ENCODE results near the gene TMPRSS9. TPM values are rescaled to one million over a fixed set of nuclear protein-coding genes. Genes with fewer than 3 reads are reported as not detected.
"Not testable (repeated sequence)": the region's sequence is repeated elsewhere in the genome, so short reads cannot be mapped to it uniquely, and the experiment has no call there.

Gene TMPRSS9
- total RNA-seq, 3 donors from 2014 or later: not detected

GRCh38 chr19:2375353-2376121 lies 15.5 kb downstream of the TMPRSS9 start:
- ATAC-seq (peak in 1 of 2 donors; percentile 58), DNase-seq (no peak)
- Mint-ChIP-seq H3K4me1 (ENCODE audit: low read depth) (no peaks in the 10 kb centered on the region), H3K27me3 (ENCODE audit: low read depth) (peaks cover 2% of the 10 kb centered on the region), H3K9me3 (peaks cover 5% of the 10 kb centered on the region), H3K4me3 (no peak overlapping the region), H3K36me3 (ENCODE audit: insufficient read depth) (no peaks in the 10 kb centered on the region)

GRCh38 chr19:2376784-2377519 lies 16.9 kb downstream of the TMPRSS9 start:
- peaks cover 10% of the 10 kb centered on the region for H3K9me3 Mint-ChIP-seq
- no peak overlapping the region for H3K4me3 Mint-ChIP-seq
- DNase-seq (no peak), ATAC-seq (no peak)
- no peaks in the 10 kb centered on the region for H3K4me1 Mint-ChIP-seq (ENCODE audit: low read depth)
- no peaks in the 10 kb centered on the region for H3K36me3 Mint-ChIP-seq (ENCODE audit: insufficient read depth)
- H3K27me3 Mint-ChIP-seq (ENCODE audit: low read depth): peaks cover 2% of the 10 kb centered on the region

- H3K4me3 Mint-ChIP-seq: no peak overlapping the region
Measured at GRCh38 chr19:2380567-2380966, 20.5 kb downstream of the TMPRSS9 start.

DNA sequence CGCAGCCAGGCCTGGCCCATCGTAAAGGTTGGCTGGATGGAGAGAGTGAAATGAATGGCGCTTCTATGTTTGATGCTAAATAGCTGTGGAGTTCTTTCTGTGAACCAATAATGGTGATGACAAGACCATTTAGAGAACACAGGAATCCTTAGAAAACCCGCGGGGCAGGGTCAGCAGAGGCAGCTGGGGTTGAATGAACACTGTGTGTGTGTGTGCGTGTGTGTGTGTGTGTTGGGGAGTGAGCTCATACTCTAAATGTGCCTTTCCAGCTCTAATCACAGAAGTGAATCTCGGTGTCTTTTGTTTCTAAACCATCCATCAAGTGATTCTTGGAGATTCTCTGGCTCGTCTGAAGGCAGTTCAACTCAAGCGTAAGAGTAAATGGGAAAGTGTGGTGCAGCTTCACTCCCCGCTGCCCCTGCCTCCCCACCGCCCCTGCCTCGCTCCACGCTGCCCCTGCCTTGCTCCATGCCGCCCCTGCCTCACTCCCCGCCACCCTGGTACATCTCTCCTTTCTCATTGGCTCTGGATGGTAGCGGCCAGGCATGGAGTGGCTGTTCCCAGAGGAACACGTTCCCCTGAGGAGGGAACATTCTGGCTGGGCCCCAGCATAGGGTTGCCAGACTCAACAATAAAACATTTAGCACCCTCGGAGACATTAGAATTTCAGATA lies 21.2 kb downstream of the TMPRSS9 start:
- no peaks in the 10 kb centered on the region for H3K36me3 Mint-ChIP-seq (ENCODE audit: insufficient read depth)
- no peaks in the 10 kb centered on the region for H3K4me1 Mint-ChIP-seq (ENCODE audit: low read depth)
- no peak overlapping the region for H3K4me3 Mint-ChIP-seq
- H3K27me3 Mint-ChIP-seq (ENCODE audit: low read depth): peaks cover 7% of the 10 kb centered on the region
- peaks cover 10% of the 10 kb centered on the region for H3K9me3 Mint-ChIP-seq
- no peak for ATAC-seq
- no peak for DNase-seq

More at GRCh38 chr19:2380567-2380966, 20.5 kb downstream of the TMPRSS9 start:
- peaks cover 10% of the 10 kb centered on the region for H3K9me3 Mint-ChIP-seq
- no peaks in the 10 kb centered on the region for H3K4me1 Mint-ChIP-seq (ENCODE audit: low read depth)
- no peak for DNase-seq
- peaks cover 7% of the 10 kb centered on the region for H3K27me3 Mint-ChIP-seq (ENCODE audit: low read depth)
- no peaks in the 10 kb centered on the region for H3K36me3 Mint-ChIP-seq (ENCODE audit: insufficient read depth)
- no peak for ATAC-seq

GRCh38 chr19:2382530-2383222 lies 22.6 kb downstream of the TMPRSS9 start:
- Mint-ChIP-seq H3K4me1 (ENCODE audit: low read depth) (no peaks in the 10 kb centered on the region), H3K9me3 (peaks cover 10% of the 10 kb centered on the region), H3K36me3 (ENCODE audit: insufficient read depth) (no peaks in the 10 kb centered on the region), H3K4me3 (no peak overlapping the region), H3K27me3 (ENCODE audit: low read depth) (peaks cover 7% of the 10 kb centered on the region)
- no peak for DNase-seq
- ATAC-seq: no peak

GRCh38 chr19:2385053-2385721 lies 25.1 kb downstream of the TMPRSS9 start:
- ATAC-seq (peak in 1 of 2 donors; percentile 43), DNase-seq (no peak)
- Mint-ChIP-seq H3K4me3 (no peak overlapping the region), H3K9me3 (peaks cover 5% of the 10 kb centered on the region), H3K27me3 (ENCODE audit: low read depth) (peaks cover 5% of the 10 kb centered on the region), H3K36me3 (ENCODE audit: insufficient read depth) (no peaks in the 10 kb centered on the region), H3K4me1 (ENCODE audit: low read depth) (no peaks in the 10 kb centered on the region)

DNA sequence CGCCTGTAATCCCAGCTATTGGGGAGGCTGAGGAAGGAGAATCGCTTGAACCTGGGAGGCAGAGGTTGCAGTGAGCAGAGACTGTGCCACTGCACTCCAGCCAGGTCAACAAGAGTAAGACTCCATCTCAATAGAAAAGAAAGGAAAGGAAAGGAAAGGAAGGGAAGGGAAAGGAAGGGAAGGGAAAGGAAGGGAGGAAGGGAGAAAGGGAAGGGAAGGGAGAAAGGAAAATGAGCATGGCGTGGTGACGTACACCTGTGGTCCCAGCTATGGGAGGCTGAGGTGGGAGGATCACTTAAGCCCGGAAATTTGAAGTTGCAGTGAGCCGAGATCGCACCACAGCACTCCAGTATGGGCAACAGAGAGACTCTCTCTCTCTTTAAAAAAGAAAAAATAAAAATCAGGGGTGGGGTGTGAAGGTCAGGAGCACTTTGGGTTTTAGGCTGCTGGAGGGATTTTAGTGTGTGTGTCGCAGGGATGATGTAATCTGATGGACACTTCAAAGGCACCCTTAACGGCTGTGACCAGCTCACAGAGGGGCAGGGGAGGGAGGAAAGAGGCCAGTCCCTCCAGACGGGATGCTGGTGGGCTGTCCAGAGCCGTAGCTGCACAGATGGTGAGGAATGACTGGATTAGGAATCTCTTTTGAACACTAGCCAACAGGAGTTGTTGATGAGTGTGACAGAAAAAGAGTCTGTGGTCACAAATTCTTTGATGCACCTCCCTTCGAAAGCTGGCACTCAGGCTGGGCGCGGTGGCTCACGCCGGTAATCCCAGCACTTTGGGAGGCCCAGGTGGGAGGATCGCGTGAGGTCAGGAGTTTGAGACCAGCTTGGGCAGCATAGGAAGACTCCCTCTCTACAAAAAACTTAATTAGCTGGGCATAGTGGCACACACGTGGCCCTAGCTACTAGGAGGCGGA lies 27.6 kb downstream of the TMPRSS9 start:
- no peaks in the 10 kb centered on the region for H3K9me3 Mint-ChIP-seq
- no peak overlapping the region for H3K4me3 Mint-ChIP-seq
- no peaks in the 10 kb centered on the region for H3K36me3 Mint-ChIP-seq (ENCODE audit: insufficient read depth)
- peaks cover 7% of the 10 kb centered on the region for H3K27me3 Mint-ChIP-seq (ENCODE audit: low read depth)
- no peak for ATAC-seq
- no peak for DNase-seq
- peaks cover 3% of the 10 kb centered on the region for H3K4me1 Mint-ChIP-seq (ENCODE audit: low read depth)

GRCh38 chr19:2389594-2389993 lies 29.5 kb downstream of the TMPRSS9 start:
- DNase-seq: no peak
- no peak for ATAC-seq
- Mint-ChIP-seq H3K4me3 (no peak overlapping the region), H3K9me3 (no peaks in the 10 kb centered on the region), H3K27me3 (ENCODE audit: low read depth) (peaks cover 4% of the 10 kb centered on the region), H3K36me3 (ENCODE audit: insufficient read depth) (no peaks in the 10 kb centered on the region), H3K4me1 (ENCODE audit: low read depth) (peaks cover 3% of the 10 kb centered on the region)

- DNase-seq: peak; percentile 25
- no peaks in the 10 kb centered on the region for H3K9me3 Mint-ChIP-seq
- peak; percentile 32 to 51 for ATAC-seq
- no peaks in the 10 kb centered on the region for H3K36me3 Mint-ChIP-seq (ENCODE audit: insufficient read depth)
- H3K4me1 Mint-ChIP-seq (ENCODE audit: low read depth): peaks cover 3% of the 10 kb centered on the region
- peaks cover 9% of the 10 kb centered on the region for H3K27me3 Mint-ChIP-seq (ENCODE audit: low read depth)
- no peak overlapping the region for H3K4me3 Mint-ChIP-seq
Measured at GRCh38 chr19:2391118-2391725, 31.2 kb downstream of the TMPRSS9 start.

DNA sequence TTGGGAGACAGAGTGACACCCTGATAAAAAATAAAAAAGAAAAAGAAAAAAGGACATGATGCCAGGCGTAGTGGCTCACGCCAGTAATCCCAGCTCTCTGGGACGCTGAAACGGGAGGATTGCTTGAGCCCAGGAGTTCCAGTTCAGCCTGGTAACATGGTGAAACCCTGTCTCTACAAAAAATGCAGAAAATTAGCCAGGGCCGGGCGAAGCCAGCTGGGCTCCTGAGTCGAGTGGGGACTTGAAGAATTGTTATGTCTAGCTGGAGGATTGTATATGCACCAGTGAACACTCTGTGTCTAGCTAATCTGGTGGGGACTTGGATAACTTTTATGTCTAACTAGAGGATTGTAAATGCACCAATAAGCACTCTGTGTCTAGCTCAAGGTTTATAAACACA lies 32.3 kb downstream of the TMPRSS9 start:
- Mint-ChIP-seq H3K4me3 (no peak overlapping the region), H3K27me3 (ENCODE audit: low read depth) (peaks cover 9% of the 10 kb centered on the region), H3K36me3 (ENCODE audit: insufficient read depth) (no peaks in the 10 kb centered on the region), H3K9me3 (no peaks in the 10 kb centered on the region), H3K4me1 (ENCODE audit: low read depth) (peaks cover 3% of the 10 kb centered on the region)
- no peak for ATAC-seq
- DNase-seq: no peak

DNA sequence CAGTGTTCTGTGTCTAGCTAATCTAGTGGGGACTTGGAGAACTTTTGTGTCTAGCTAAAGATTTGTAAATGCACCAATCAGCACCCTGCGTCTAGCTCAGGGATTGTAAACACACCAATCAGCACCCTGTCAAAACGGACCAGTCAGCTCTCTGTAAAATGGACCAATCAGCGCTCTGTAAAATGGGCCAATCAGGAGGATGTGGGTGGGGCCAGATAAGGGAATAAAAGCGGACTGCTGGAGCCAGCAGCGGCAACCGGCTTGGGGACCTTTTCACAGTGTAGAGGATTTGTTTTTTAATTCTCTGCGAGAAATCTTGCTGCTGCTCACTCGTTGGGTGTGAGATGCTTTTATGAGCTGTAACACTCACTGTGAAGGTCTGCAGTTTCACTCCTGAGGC lies 32.8 kb downstream of the TMPRSS9 start:
- not testable (repeated sequence) for H3K4me1 Mint-ChIP-seq (ENCODE audit: low read depth); H3K4me3 Mint-ChIP-seq; H3K9me3 Mint-ChIP-seq; H3K27me3 Mint-ChIP-seq (ENCODE audit: low read depth); H3K36me3 Mint-ChIP-seq (ENCODE audit: insufficient read depth); DNase-seq
- peak in 1 of 2 donors; percentile 20 for ATAC-seq

GRCh38 chr19:2394054-2394441 lies 34.0 kb downstream of the TMPRSS9 start:
- Mint-ChIP-seq H3K27me3 (ENCODE audit: low read depth) (peaks cover 9% of the 10 kb centered on the region), H3K9me3 (no peaks in the 10 kb centered on the region), H3K36me3 (ENCODE audit: insufficient read depth) (no peaks in the 10 kb centered on the region), H3K4me3 (no peak overlapping the region), H3K4me1 (ENCODE audit: low read depth) (peaks cover 3% of the 10 kb centered on the region)
- ATAC-seq: peak in 1 of 2 donors; percentile 38
- DNase-seq: no peak

Data from activated T-cell treated with anti-CD3 and anti-CD28 coated beads, Interleukin-2, amount 50 U/mL, for 4 hours (primary cell).